ENCODE data around the gene SUSD1.
A peak's percentile ranks its signal among the peaks of the same experiment; 100 is the strongest.

Gene SUSD1

GRCh38 chr9:112063586-112063985 lies 111.5 kb downstream of the SUSD1 start:
- no peak for TF ChIP-seq CTCF (IDR thresholded peaks at IDR 0.05; ENCODE audit: low read depth, low read length, missing control alignments)
- no peak for DNase-seq (ENCODE audit: extremely low read depth, low read depth)
- no peak overlapping the region for H3K4me3 ChIP-seq (replicated peaks; ENCODE audit: low read depth, low read length)

GRCh38 chr9:112063151-112063550 lies 111.9 kb downstream of the SUSD1 start:
- no peak overlapping the region for H3K4me3 ChIP-seq (replicated peaks; ENCODE audit: low read depth, low read length)
- DNase-seq (ENCODE audit: extremely low read depth, low read depth) = no peak
- no peak for TF ChIP-seq CTCF (IDR thresholded peaks at IDR 0.05; ENCODE audit: low read depth, low read length, missing control alignments)

- no peak overlapping the region for H3K4me3 ChIP-seq (replicated peaks; ENCODE audit: low read depth, low read length)
- DNase-seq (ENCODE audit: extremely low read depth, low read depth) = peak; percentile 93
- TF ChIP-seq CTCF (IDR thresholded peaks at IDR 0.05; ENCODE audit: low read depth, low read length, missing control alignments) = no peak
Measured at GRCh38 chr9:112061152-112061740, 113.9 kb downstream of the SUSD1 start.

DNA sequence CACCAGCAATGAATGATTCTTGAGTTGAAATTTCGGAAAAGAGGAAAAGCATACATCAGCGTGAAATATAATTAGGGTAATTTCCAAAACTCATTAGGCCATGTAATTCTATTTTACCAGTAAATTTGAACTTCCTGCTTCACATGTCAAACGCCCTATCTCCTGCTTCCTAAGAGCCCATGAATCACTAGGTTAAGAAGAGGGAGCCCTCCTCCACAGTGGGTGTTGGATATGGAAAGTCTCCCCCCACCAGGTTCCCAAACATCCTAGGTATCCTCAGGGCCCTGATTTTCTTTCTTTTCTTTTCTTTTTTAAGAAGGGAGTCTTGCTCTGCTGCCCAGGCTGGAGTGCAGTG lies 115.2 kb downstream of the SUSD1 start:
- H3K4me3 ChIP-seq (replicated peaks; ENCODE audit: low read depth, low read length) = no peak overlapping the region
- no peak for DNase-seq (ENCODE audit: extremely low read depth, low read depth)
- TF ChIP-seq CTCF (IDR thresholded peaks at IDR 0.05; ENCODE audit: low read depth, low read length, missing control alignments) = no peak

DNA sequence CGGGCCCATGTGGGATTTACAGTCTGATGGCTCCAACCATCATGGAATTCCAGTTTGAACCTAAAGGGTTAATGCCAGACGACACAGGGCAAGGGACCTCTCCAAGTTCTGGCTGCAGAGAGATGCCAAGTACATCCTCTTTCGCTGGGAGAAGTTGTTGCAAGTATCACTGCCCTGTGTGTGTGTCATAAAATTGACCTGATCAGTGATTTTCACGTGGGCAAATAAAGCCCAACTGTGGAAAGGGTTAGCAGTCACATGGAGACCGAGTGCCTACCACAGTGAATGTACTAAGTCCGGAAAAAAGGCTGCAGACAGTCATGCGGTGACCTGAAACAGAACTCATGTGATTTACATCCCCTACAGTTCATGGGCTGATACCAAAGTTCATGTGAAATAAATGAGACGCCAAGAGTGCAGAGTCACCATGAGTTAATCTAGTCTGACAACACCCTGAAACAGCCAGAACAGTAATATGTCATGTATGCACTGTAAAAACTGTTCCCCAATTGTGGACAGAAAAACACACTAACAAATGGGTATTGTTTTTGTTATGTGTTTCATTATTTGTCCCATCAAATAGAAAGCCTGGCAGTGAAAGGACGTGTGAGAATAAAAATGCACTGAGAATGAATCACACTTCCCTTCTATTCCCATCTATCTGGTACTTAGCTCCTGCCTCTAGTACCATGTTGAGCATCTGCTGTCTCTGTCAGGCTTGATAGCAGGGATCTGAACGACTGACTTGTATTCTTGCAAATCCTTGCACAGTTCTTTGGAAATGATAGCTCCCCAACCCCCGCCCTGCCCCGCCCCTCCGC lies 115.7 kb downstream of the SUSD1 start:
- H3K4me3 ChIP-seq (replicated peaks; ENCODE audit: low read depth, low read length) = no peak overlapping the region
- peak; percentile 38 for DNase-seq (ENCODE audit: extremely low read depth, low read depth)
- no peak for TF ChIP-seq CTCF (IDR thresholded peaks at IDR 0.05; ENCODE audit: low read depth, low read length, missing control alignments)

- H3K4me3 ChIP-seq (replicated peaks; ENCODE audit: low read depth, low read length) = no peak overlapping the region
- DNase-seq (ENCODE audit: extremely low read depth, low read depth) = no peak
- no peak for TF ChIP-seq CTCF (IDR thresholded peaks at IDR 0.05; ENCODE audit: low read depth, low read length, missing control alignments)
Measured at GRCh38 chr9:112056996-112057395, 118.1 kb downstream of the SUSD1 start.
